Right atrium auricular region (tissue), 2 donors: ENCODE results near the gene ZNF473. TPM values are rescaled to one million over a fixed set of nuclear protein-coding genes. Genes with fewer than 3 reads are reported as not detected.
A peak's percentile ranks its signal among the peaks of the same experiment; 100 is the strongest.

Experiments used
- DNase-seq: peaks from one replicate; pipeline ENCODE4 v3.0.0-alpha.2; 2019; ENCODE audit warnings: low spot score
- H3K27ac ChIP-seq, 2 donors: fragments of 200-600 bp; sonication (generic); 1 replicate in 1 of 2; 2 replicates in 1 of 2; pipeline ENCODE4 v1.5.1; 2016 to 2019
- H3K27me3 ChIP-seq, 2 donors: fragments of 200-600 bp; sonication (generic); one replicate each; pipeline versions ENCODE4 v1.5.1 to v1.6.0; 2017 to 2019
- H3K36me3 ChIP-seq: fragments of 200-600 bp; sonication (generic); one replicate; pipeline ENCODE4 v1.5.1; 2016
- H3K4me1 ChIP-seq, 2 donors: fragments of 200-600 bp; sonication (generic); one replicate each; pipeline versions ENCODE4 v1.5.1 to v1.6.0; 2017 to 2019
- H3K4me3 ChIP-seq, 2 donors: fragments of 200-600 bp; sonication (generic); 1 replicate in 1 of 2; 2 replicates in 1 of 2; pipeline ENCODE4 v1.5.1; 2017 to 2019; ENCODE audit warnings: mild to moderate bottlenecking in 1 of 2, moderate library complexity in 1 of 2
- H3K9me3 ChIP-seq, 2 donors: fragments of 200-600 bp; sonication (generic); one replicate each; pipeline ENCODE4 v1.5.1; 2019
- CTCF ChIP-seq, 2 donors: fragments of 200-600 bp; sonication (generic); IDR thresholded peaks; one replicate each; pipeline ENCODE4 v1.5.1; 2019; ENCODE audit warnings: antibody characterized with exemption in 2 of 2
- total RNA-seq, 2 donors: library from RNA; depleted of rRNA; stranded (reverse); fragments of >200 nt; gene quantifications; one replicate each; pipeline ENCODE4 v1.1.0, GENCODE V29; 2016

Gene ZNF473
- total RNA-seq, 2 donors from 2014 or later, result 2.3 to 4.2 TPM

- H3K4me1 ChIP-seq, result no peaks in the 10 kb centered on the region
- peaks cover 94% of the 10 kb centered on the region for H3K36me3 ChIP-seq
- no peak for DNase-seq
- H3K4me3 ChIP-seq, result no peak overlapping the region
- peaks cover 11 to 33% of the 10 kb centered on the region in 2 donors for H3K9me3 ChIP-seq
- no peak overlapping the region for H3K27ac ChIP-seq
- H3K27me3 ChIP-seq, result no peaks in the 10 kb centered on the region
- TF ChIP-seq CTCF (IDR thresholded peaks at IDR 0.05), result no peak
These were observed 16.7 kb downstream of the ZNF473 start for GRCh38 chr19:50042363-50043024.

GRCh38 chr19:50043967-50044366, 18.2 kb downstream of the ZNF473 start:
- peaks cover 83% of the 10 kb centered on the region for H3K36me3 ChIP-seq
- peaks cover 11 to 33% of the 10 kb centered on the region in 2 donors for H3K9me3 ChIP-seq
- TF ChIP-seq CTCF (IDR thresholded peaks at IDR 0.05), result no peak
- no peaks in the 10 kb centered on the region for H3K4me1 ChIP-seq
- no peak overlapping the region for H3K4me3 ChIP-seq
- H3K27ac ChIP-seq, result no peak overlapping the region
- no peak for DNase-seq
- no peaks in the 10 kb centered on the region for H3K27me3 ChIP-seq

GRCh38 chr19:50044922-50045321, 19.1 kb downstream of the ZNF473 start:
- DNase-seq, result no peak
- no peak overlapping the region for H3K4me3 ChIP-seq
- H3K36me3 ChIP-seq, result peaks cover 73% of the 10 kb centered on the region
- no peak for TF ChIP-seq CTCF (IDR thresholded peaks at IDR 0.05)
- H3K27ac ChIP-seq, result no peak overlapping the region
- peaks cover 11 to 33% of the 10 kb centered on the region in 2 donors for H3K9me3 ChIP-seq
- no peaks in the 10 kb centered on the region for H3K4me1 ChIP-seq
- no peaks in the 10 kb centered on the region for H3K27me3 ChIP-seq

- peaks cover 11 to 33% of the 10 kb centered on the region in 2 donors for H3K9me3 ChIP-seq
These were observed 21.1 kb downstream of the ZNF473 start for GRCh38 chr19:50046649-50047503.

GRCh38 chr19:50047671-50048070, 21.9 kb downstream of the ZNF473 start:
- TF ChIP-seq CTCF (IDR thresholded peaks at IDR 0.05), result no peak
- peaks cover 11 to 33% of the 10 kb centered on the region in 2 donors for H3K9me3 ChIP-seq
- H3K4me1 ChIP-seq, result peaks cover 0 to 14% of the 10 kb centered on the region in 2 donors
- H3K27ac ChIP-seq, result no peak overlapping the region
- no peak for DNase-seq
- H3K27me3 ChIP-seq, result no peaks in the 10 kb centered on the region
- H3K36me3 ChIP-seq, result peaks cover 46% of the 10 kb centered on the region
- no peak overlapping the region for H3K4me3 ChIP-seq

More at GRCh38 chr19:50046649-50047503, 21.1 kb downstream of the ZNF473 start:
- peak; percentile 21 to 72 for TF ChIP-seq CTCF (IDR thresholded peaks at IDR 0.05)
- no peaks in the 10 kb centered on the region for H3K27me3 ChIP-seq
- DNase-seq, result peak; percentile 66
- H3K27ac ChIP-seq, result no peak overlapping the region
- no peak overlapping the region for H3K4me3 ChIP-seq
- peaks cover 0 to 14% of the 10 kb centered on the region in 2 donors for H3K4me1 ChIP-seq
- H3K36me3 ChIP-seq, result peaks cover 54% of the 10 kb centered on the region
